Common myeloid progenitor, CD34-positive (primary cell): Measurements from ENCODE around the gene DLX1.

Source experiments
- CTCF ChIA-PET: fragments of 350-600 bp; sonication (Branson Sonifier 250); formaldehyde crosslinking; loops from one replicate; lab custom pipeline; 2021; ENCODE audit warnings: antibody characterized with exemption; lab: Charles Lee
- POLR2A ChIA-PET: fragments of 350-600 bp; sonication (Branson Sonifier 250); formaldehyde crosslinking; loops from one replicate; lab custom pipeline; 2021; ENCODE audit warnings: antibody characterized with exemption; lab: Charles Lee
- DNase-seq, 3 donors: peaks; one replicate each; pipeline versions ENCODE4 v3.0.0 to v3.0.0-alpha.2; 2013
- H3K27ac ChIP-seq, 2 experiments: 1 replicate in 1 of 2; 2 replicates in 1 of 2; pipeline ENCODE4 v1.7.0; 2013; ENCODE audit warnings: inconsistent platforms in 2 of 2, low read length in 2 of 2, mild to moderate bottlenecking in 2 of 2, low read depth in 1 of 2, moderate library complexity in 1 of 2; ENCODE audit not compliant: severe bottlenecking in 2 of 2, insufficient read depth in 1 of 2, poor library complexity in 1 of 2
- H3K27me3 ChIP-seq, 5 experiments: replicated peaks in 2 of 5; 1 replicate in 3 of 5; 2 replicates in 2 of 5; pipeline versions ENCODE4 v1.6.1 to v1.7.0; 2013; ENCODE audit warnings: low read length in 4 of 5, mild to moderate bottlenecking in 2 of 5, moderate library complexity in 2 of 5, inconsistent platforms in 1 of 5; ENCODE audit not compliant: insufficient read depth in 5 of 5, control insufficient read depth in 4 of 5
- H3K36me3 ChIP-seq, 4 experiments: 1 replicate in 2 of 4; 2 replicates in 2 of 4; pipeline versions ENCODE4 v1.6.1 to v1.7.0; 2013; ENCODE audit warnings: low read length in 3 of 4, control low read depth in 1 of 4, mild to moderate bottlenecking in 1 of 4; ENCODE audit not compliant: control insufficient read depth in 4 of 4, insufficient read depth in 4 of 4
- H3K4me1 ChIP-seq, 4 experiments: 1 replicate in 3 of 4; 2 replicates in 1 of 4; pipeline versions ENCODE4 v1.6.1 to v1.7.1; 2013; ENCODE audit warnings: low read length in 3 of 4, mild to moderate bottlenecking in 3 of 4, control low read depth in 1 of 4, inconsistent platforms in 1 of 4, moderate library complexity in 1 of 4; ENCODE audit not compliant: control insufficient read depth in 4 of 4, insufficient read depth in 4 of 4; ENCODE audit errors: control extremely low read depth in 1 of 4
- H3K4me3 ChIP-seq, 7 experiments: 1 replicate in 4 of 7; 2 replicates in 3 of 7; pipeline versions ENCODE4 v1.5.1 to v1.7.0; 2013; ENCODE audit warnings: mild to moderate bottlenecking in 7 of 7, low read length in 6 of 7, moderate library complexity in 6 of 7, inconsistent platforms in 2 of 7, low read depth in 2 of 7, control low read depth in 1 of 7; ENCODE audit not compliant: insufficient read depth in 4 of 7, control insufficient read depth in 1 of 7; ENCODE audit errors: extremely low read depth in 1 of 7
- H3K9me3 ChIP-seq, 5 experiments: 1 replicate in 4 of 5; 2 replicates in 1 of 5; pipeline versions ENCODE4 v1.6.1 to v1.7.1; 2013; ENCODE audit warnings: low read length in 4 of 5, mild to moderate bottlenecking in 2 of 5, inconsistent platforms in 1 of 5, low read depth in 1 of 5, moderate library complexity in 1 of 5; ENCODE audit not compliant: control insufficient read depth in 4 of 5, insufficient read depth in 2 of 5; ENCODE audit errors: control extremely low read depth in 1 of 5
- WGBS: methylation state at CpG from one replicate; pipeline ENCODE4 v1.1.5; 2013; ENCODE audit not compliant: insufficient coverage; 5-methylcytosine and 5-hydroxymethylcytosine counted together

DLX1 gene

GRCh38 chr2:172094294-172095145, 9.2 kb downstream of the DLX1 start:
- no peak for DNase-seq
- WGBS, result 1% methylated on average over 53 of the region's 66 CpGs
- peaks cover 0 to 38% (median 37%) of the 10 kb centered on the region in 4 experiments for H3K4me1 ChIP-seq
- no peak overlapping the region for H3K27ac ChIP-seq
- CTCF ChIA-PET, result interaction anchor here (1.2 to 9.9 kb wide), 4 partner anchors 9 to 13 kb away, joined by 4 to 128 read pairs (median 9); partner anchors contain the start of gene DLX2
- POLR2A ChIA-PET, result no interaction called here
- peak overlapping the region in 4 of 7 experiments; percentile 46 to 63 (median 49) for H3K4me3 ChIP-seq
- no peaks in the 10 kb centered on the region for H3K36me3 ChIP-seq
- peaks cover 34 to 100% (median 76%) of the 10 kb centered on the region in 5 experiments for H3K27me3 ChIP-seq
- H3K9me3 ChIP-seq, result no peaks in the 10 kb centered on the region

DNA sequence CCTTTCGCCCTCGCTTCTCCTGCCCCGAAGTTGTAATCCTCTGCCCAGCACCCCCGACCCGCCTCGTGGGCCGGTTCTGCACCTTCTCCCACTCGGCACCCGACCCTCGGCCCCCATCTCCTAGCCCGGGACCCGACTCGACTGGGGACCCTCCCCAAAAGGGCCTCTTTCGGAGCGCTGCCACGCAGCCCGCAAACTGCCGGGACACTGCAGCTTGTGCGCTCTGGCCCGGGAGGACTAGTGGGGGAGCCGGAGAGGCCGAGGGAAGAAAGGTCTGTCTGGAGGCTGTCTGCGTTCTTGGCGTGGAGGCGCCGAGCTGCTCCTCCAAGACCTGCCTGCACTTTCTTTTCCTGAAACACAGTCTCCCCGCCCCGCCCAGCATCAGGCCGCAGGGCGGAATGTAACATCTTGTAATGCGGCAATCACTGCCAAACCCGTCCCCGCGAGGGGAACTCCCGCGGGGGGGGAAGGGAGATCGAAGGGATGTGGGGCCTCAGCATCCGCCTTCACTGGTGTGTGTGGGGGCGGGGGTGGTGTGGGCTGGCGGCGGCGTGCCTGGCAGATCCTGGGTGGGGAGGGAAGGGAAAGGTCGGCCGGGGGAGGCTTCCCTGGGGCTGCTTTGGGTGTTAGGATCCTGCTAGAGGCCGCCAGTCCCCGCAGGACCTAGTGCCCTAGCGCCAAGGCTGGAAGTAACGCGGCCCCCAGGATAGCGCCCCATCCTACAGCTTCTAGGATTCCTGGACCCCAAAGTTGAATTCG, 10.0 kb downstream of the DLX1 start:
- POLR2A ChIA-PET, result no interaction called here
- Histone ChIP-seq H3K36me3 (no peaks in the 10 kb centered on the region), H3K4me1 (peaks cover 0 to 44% (median 42%) of the 10 kb centered on the region in 4 experiments), H3K9me3 (no peaks in the 10 kb centered on the region), H3K27me3 (peaks cover 30 to 100% (median 72%) of the 10 kb centered on the region in 5 experiments), H3K4me3 (peak overlapping the region in 5 of 7 experiments; percentile 3 to 63 (median 46)), H3K27ac (no peak overlapping the region)
- DNase-seq, result peak in 2 of 3 donors; percentile 74 to 76
- WGBS, result 2% methylated on average over 29 of the region's 51 CpGs
- CTCF ChIA-PET, result interaction anchor here (0.6 to 1.8 kb wide), 9 partner anchors 9 to 391 kb away, joined by 3 to 9 read pairs (median 4); partner anchors contain the start of gene DLX1

GRCh38 chr2:172095905-172096625, 10.8 kb downstream of the DLX1 start:
- Histone ChIP-seq H3K9me3 (no peaks in the 10 kb centered on the region), H3K4me3 (peak overlapping the region in 2 of 7 experiments; percentile 28 to 46), H3K27me3 (peaks cover 29 to 100% (median 74%) of the 10 kb centered on the region in 5 experiments), H3K27ac (no peak overlapping the region), H3K36me3 (no peaks in the 10 kb centered on the region), H3K4me1 (peaks cover 0 to 52% (median 49%) of the 10 kb centered on the region in 4 experiments)
- POLR2A ChIA-PET, result no interaction called here
- peak in 1 of 3 donors; percentile 53 for DNase-seq
- 3% methylated on average over 21 of the region's 40 CpGs for WGBS
- CTCF ChIA-PET, result interaction anchor here (0.6 to 1.8 kb wide), 10 partner anchors 8 to 392 kb away, joined by 3 to 9 read pairs (median 4); partner anchors contain the start of gene DLX1

- Histone ChIP-seq H3K27me3 (peaks cover 22 to 100% (median 72%) of the 10 kb centered on the region in 5 experiments), H3K4me3 (peak overlapping the region in 3 of 7 experiments; percentile 28 to 44 (median 38)), H3K36me3 (no peaks in the 10 kb centered on the region), H3K27ac (no peak overlapping the region), H3K9me3 (no peaks in the 10 kb centered on the region), H3K4me1 (peaks cover 0 to 60% (median 58%) of the 10 kb centered on the region in 4 experiments)
- ChIA-PET POLR2A (no interaction called here), CTCF (interaction anchor here (0.9 to 3.8 kb wide), 7 partner anchors 8 to 369 kb away, joined by 4 to 16 read pairs (median 5); partner anchors contain the start of gene DLX1)
- 1% methylated on average over 28 of the region's 55 CpGs for WGBS
- DNase-seq, result peak in 1 of 3 donors; percentile 38
These were observed 11.6 kb downstream of the DLX1 start for GRCh38 chr2:172096626-172097547.

DNA sequence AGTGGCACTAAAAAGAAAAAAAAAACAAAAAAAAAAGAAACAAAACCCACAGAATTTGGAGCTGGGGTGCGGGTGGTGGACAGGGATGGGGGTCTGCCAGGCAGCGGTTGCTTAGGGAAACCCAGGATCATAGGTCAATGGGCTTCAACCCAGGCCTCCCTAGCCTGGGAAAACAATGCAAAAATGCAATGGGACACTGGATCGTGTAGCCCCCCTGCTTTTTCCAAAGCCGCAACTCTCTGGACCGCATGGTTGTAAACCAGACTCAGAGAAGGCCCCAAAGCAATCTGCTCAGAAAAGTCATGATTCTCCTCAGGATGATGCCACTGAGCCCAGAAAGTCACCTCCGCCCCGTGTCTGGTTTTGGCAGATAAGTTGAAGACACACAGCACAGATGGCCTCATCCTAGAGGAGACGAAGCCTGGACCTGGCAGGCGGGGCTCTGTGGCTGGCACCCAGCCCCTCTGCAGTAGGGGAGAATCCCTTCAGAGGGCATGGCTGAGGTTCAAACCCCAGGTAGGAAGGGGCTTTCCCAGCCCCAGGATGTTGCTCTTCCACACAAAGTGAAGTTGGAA, 12.3 kb downstream of the DLX1 start:
- ChIA-PET CTCF (interaction anchor here (3.8 to 11.5 kb wide), 2 partner anchors 8 to 15 kb away, joined by 16 to 128 read pairs; partner anchors contain the start of gene DLX1), POLR2A (no interaction called here)
- Histone ChIP-seq H3K9me3 (no peaks in the 10 kb centered on the region), H3K4me1 (peaks cover 0 to 67% (median 65%) of the 10 kb centered on the region in 4 experiments), H3K36me3 (no peaks in the 10 kb centered on the region), H3K4me3 (no peak overlapping the region), H3K27me3 (peaks cover 19 to 100% (median 66%) of the 10 kb centered on the region in 5 experiments), H3K27ac (no peak overlapping the region)
- WGBS, result 23% methylated on average over 9 of the region's 9 CpGs
- peak in 1 of 3 donors; percentile 67 for DNase-seq
